ENCODE results near the gene OGFOD1. TPM values are rescaled to one million over a fixed set of nuclear protein-coding genes. Genes with fewer than 3 reads are reported as not detected.

Gene OGFOD1
- total RNA-seq, 2 donors from 2014 or later, result 62.6 to 66.1 TPM

DNA sequence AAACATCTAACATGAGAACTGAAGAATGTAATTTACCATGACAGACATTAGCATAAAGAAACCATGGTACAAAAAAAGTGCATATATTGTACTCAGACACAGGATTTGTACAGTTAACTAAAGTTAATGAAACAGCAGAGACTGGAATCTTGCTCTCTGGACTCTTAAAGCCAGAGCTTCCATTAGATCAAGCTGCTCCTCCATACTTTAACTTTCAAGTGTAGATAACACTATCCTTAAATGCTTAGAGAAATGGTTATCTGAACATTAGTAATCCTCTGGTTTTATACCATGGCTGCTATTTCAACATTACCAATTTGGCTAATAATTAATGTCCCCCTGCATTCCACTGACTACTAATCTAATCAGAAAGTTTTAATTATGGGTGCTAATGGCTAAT, 3.3 kb upstream of the OGFOD1 start:
- ATAC-seq (replicated peaks in 1 of 2) (no peak), DNase-seq (no peak)
- H3K4me1 Mint-ChIP-seq (ENCODE audit: low read depth), result peaks cover 48% of the 10 kb centered on the region
- peak overlapping the region; percentile 92 to 93 for H3K4me3 Mint-ChIP-seq
- no peaks in the 10 kb centered on the region for H3K9me3 Mint-ChIP-seq
- H3K36me3 Mint-ChIP-seq (ENCODE audit: insufficient read depth in 2 of 2), result peaks cover 9 to 32% of the 10 kb centered on the region in 2 donors
- peak overlapping the region; percentile 100 for H3K27ac Mint-ChIP-seq
- no peaks in the 10 kb centered on the region for H3K27me3 Mint-ChIP-seq (ENCODE audit: low read depth)

DNA sequence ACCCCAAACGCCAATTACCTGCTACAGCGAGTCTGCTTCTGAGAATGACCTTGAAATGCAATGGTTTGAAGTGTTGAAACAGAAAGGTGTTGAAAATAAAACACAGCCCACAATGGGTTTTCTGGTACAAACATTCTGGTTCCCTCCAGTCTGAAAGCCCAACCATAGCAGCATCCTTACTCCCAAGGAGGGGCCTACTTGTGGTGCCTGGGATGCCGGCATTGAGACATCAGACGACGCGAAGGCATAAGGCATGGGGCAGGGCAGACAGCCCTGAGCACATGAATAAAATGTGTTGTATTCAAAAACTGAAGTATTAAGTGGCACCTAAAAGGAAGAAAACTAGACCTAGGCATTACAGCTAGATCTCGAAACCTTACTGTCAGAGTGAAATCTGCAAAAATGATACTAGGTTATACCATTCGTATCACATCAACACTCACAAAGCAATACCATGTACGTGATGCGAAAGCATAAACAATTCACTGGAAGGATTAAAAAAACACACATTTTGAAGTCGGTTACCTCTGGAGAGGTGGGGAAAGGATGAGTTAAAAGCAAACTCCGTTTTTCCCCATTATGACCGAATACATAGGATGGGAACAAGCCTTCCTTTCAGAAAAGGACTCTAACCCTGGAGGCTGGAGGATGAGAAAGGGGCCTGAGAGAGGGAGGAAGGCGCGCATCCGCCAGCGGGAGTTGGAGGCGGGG, 924 bp upstream of the OGFOD1 start:
- H3K9me3 Mint-ChIP-seq, result no peaks in the 10 kb centered on the region
- H3K27me3 Mint-ChIP-seq (ENCODE audit: low read depth), result no peaks in the 10 kb centered on the region
- H3K4me3 Mint-ChIP-seq, result peak overlapping the region; percentile 92 to 93
- H3K36me3 Mint-ChIP-seq (ENCODE audit: insufficient read depth in 2 of 2), result peaks cover 13 to 40% of the 10 kb centered on the region in 2 donors
- peaks cover 50% of the 10 kb centered on the region for H3K4me1 Mint-ChIP-seq (ENCODE audit: low read depth)
- peak overlapping the region; percentile 100 for H3K27ac Mint-ChIP-seq
- ATAC-seq (replicated peaks in 1 of 2) (peak; percentile 14 to 53), DNase-seq (peak in 1 of 2 donors; percentile 17)

DNA sequence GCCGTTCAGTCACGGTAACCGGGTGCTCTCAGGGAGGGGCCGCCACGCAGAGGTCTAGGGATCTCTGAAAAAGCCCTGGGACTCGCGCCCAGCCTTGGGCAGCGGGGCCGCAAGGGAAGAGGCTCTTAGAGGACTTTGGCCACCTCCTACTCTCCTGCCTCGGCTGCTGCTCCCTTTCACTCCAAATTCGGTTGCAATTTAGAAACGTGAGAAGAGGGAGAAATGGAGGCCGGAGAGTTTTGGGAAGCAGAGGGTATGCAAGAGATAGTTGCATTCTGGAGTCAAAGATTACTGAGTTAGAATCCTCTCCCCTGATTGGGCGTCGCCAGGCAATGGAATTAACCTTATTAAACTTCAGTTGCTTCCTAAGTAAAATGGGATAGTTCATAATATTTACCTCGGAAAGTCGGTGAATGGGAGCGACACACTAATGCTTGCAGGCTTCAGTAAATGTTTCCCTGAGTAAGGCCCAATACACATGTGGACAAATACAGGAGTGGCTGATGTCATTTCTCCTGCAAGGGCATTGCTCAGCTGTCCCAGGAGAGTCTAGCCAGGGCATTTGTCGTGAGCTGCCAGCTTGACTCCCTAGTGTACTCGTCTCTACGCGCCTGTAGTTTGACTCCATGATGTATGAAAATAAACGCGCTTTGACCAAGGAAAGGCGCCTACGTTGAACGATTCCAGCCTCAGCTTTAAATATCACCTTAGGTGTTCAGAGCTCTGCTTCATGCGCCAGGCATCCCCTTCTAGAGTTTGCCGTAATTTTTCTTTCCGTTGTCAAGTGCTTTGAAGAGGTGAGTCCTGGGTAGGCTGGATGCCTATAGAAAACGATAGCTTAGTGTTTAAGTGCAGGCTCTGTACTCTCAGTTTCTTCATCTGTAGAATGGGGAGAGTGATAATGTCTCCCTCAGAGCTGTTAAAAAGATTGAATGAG, 667 bp downstream of the OGFOD1 start:
- Mint-ChIP-seq H3K9me3 (no peaks in the 10 kb centered on the region), H3K36me3 (ENCODE audit: insufficient read depth in 2 of 2) (peaks cover 20 to 43% of the 10 kb centered on the region in 2 donors)
- DNase-seq, result peak; percentile 6 to 10

DNA sequence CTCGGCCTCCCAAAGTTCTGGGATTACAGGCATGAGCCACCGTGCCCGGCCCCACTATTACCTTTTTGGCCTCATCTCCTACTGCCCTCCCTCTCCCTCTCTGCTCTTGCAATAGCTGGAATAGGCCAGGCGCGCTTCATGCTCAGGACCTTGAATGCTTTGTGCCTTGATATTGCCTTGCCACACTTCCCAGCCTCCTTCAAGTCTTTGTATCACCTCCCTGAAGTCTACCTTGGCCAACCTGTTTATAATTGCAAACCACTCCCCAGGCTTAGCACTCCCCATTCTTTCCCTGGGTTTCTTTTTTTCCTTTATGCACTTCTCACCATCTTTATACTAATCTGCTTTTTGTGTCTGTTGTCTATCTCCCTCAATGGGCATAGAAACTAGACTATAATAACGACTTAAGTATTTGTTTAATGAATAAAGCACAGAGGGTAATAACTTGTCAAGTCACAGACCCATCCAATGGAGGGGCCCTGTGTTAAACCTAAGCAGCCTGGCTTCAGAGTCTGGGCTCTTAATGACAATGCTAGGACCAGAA, 6.6 kb downstream of the OGFOD1 start:
- H3K4me3 Mint-ChIP-seq, result no peak overlapping the region
- no peak for ATAC-seq (replicated peaks in 1 of 2)
- H3K9me3 Mint-ChIP-seq, result no peaks in the 10 kb centered on the region
- H3K4me1 Mint-ChIP-seq (ENCODE audit: low read depth), result peaks cover 10% of the 10 kb centered on the region
- DNase-seq, result no peak
- H3K36me3 Mint-ChIP-seq (ENCODE audit: insufficient read depth in 2 of 2), result peaks cover 13 to 31% of the 10 kb centered on the region in 2 donors
- H3K27me3 Mint-ChIP-seq (ENCODE audit: low read depth), result no peaks in the 10 kb centered on the region
- no peak overlapping the region for H3K27ac Mint-ChIP-seq

More for the DNA sequence above, 667 bp downstream of the OGFOD1 start:
- Mint-ChIP-seq H3K4me3 (peak overlapping the region; percentile 92 to 93), H3K27me3 (ENCODE audit: low read depth) (no peaks in the 10 kb centered on the region), H3K4me1 (ENCODE audit: low read depth) (peaks cover 56% of the 10 kb centered on the region), H3K27ac (peak overlapping the region; percentile 100)
- peak; percentile 27 to 40 for ATAC-seq (replicated peaks in 1 of 2)

DNA sequence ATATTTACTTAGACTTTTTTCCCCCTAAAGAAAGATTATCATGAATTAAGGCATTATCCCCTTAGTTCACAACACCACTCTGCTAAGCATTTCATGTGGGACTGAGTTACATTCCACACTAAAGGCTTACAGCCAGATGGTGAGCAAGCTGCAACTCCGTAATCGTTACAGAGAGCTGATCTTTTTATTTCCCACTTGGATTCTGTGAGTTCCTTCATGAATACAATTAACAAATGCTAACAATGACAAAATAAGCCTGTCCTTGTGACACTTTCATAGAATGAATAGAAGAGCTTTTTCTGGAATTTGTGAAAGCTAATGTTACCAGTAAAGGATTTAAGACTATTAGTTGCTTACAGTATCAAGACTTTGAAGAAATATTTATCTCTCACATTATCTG, 8.7 kb downstream of the OGFOD1 start:
- Mint-ChIP-seq H3K9me3 (no peaks in the 10 kb centered on the region), H3K27me3 (ENCODE audit: low read depth) (no peaks in the 10 kb centered on the region), H3K4me1 (ENCODE audit: low read depth) (peaks cover 10% of the 10 kb centered on the region), H3K27ac (no peak overlapping the region), H3K4me3 (no peak overlapping the region), H3K36me3 (ENCODE audit: insufficient read depth in 2 of 2) (peaks cover 9 to 20% of the 10 kb centered on the region in 2 donors)
- no peak for ATAC-seq (replicated peaks in 1 of 2)
- DNase-seq, result no peak

DNA sequence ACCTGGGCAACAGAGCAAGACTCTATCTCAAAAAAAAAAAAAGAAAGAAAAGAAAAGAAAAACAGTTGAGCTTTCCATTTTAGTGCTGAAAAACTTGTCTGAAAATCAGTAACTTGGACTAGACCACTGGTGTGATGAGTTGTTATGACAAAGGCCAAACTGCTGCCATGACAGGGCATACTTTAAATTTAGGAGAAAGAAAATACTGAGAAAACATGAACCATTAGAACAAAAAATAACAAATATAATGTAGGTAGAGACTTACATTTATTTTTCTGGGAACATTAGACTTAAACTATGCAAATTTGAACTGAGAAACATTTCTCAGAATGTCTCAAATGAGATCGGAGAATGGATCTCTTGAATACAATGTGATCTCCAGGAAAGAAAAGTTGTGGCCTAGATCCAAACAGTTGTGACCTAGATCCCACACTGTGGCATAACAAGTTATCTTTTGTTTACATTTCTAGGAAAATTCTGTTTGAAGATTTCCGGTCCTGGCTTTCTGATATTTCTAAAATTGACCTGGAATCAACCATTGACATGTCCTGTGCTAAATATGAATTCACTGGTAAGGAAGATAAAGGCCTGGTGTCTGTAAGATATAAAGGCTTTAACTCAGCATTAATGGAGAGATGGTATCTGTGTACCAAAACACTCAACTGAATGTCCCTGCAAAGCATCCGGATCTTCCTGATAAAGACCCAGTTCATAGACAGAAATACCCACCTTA, 10.9 kb downstream of the OGFOD1 start:
- peaks cover 3 to 12% of the 10 kb centered on the region in 2 donors for H3K36me3 Mint-ChIP-seq (ENCODE audit: insufficient read depth in 2 of 2)
- DNase-seq (no peak), ATAC-seq (replicated peaks in 1 of 2) (no peak)
- H3K4me3 Mint-ChIP-seq, result no peak overlapping the region
- H3K9me3 Mint-ChIP-seq, result no peaks in the 10 kb centered on the region
- no peaks in the 10 kb centered on the region for H3K27me3 Mint-ChIP-seq (ENCODE audit: low read depth)
- H3K4me1 Mint-ChIP-seq (ENCODE audit: low read depth), result no peaks in the 10 kb centered on the region
- H3K27ac Mint-ChIP-seq, result peak overlapping the region; percentile 54

DNA sequence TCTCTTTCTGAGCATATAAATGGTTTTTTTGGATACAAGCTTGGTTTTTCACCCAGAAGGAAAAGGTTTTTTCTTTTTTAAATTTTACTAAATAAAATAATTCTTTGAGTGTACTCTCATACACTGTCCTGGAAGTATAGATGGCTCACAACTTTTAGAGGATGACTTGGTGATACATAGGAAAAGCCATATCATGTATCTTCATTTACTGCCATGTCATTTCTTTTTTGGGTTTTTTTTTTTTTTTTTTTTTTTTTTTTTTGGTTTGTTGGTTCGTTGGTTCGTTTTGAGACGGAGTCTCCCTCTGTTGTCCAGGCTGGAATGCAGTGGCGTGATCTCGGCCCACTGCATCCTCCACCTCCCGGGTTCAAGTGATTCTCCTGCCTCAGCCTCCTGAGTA, 11.8 kb downstream of the OGFOD1 start:
- Mint-ChIP-seq H3K27me3 (ENCODE audit: low read depth) (no peaks in the 10 kb centered on the region), H3K4me1 (ENCODE audit: low read depth) (no peaks in the 10 kb centered on the region), H3K4me3 (no peak overlapping the region), H3K27ac (no peak overlapping the region), H3K36me3 (ENCODE audit: insufficient read depth in 2 of 2) (peaks cover 4 to 16% of the 10 kb centered on the region in 2 donors), H3K9me3 (no peaks in the 10 kb centered on the region)
- ATAC-seq (replicated peaks in 1 of 2) (no peak), DNase-seq (no peak)

DNA sequence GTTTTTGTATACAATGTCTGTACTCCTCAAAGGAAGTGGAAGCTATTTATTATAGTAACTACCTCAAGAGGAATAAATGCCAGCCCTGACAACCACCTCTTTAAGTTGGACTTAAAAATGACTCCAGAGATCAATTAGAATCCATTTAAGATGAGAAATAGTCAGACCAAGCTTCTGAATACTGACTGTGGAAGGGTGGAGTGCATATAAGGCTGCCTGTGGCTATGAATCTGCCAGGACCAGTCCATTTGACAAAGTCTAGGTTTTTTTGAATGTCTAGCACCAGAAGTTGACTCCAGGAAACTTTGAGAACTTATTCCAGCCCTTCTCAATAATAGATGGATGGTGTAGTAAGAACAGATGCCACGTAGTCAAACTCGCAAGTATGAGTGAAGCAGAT, 15.0 kb downstream of the OGFOD1 start:
- no peaks in the 10 kb centered on the region for H3K9me3 Mint-ChIP-seq
- ATAC-seq (replicated peaks in 1 of 2) (no peak), DNase-seq (no peak)
- H3K27me3 Mint-ChIP-seq (ENCODE audit: low read depth), result no peaks in the 10 kb centered on the region
- H3K36me3 Mint-ChIP-seq (ENCODE audit: insufficient read depth in 2 of 2), result peaks cover 6 to 33% of the 10 kb centered on the region in 2 donors
- no peaks in the 10 kb centered on the region for H3K4me1 Mint-ChIP-seq (ENCODE audit: low read depth)
- H3K27ac Mint-ChIP-seq, result no peak overlapping the region
- no peak overlapping the region for H3K4me3 Mint-ChIP-seq

DNA sequence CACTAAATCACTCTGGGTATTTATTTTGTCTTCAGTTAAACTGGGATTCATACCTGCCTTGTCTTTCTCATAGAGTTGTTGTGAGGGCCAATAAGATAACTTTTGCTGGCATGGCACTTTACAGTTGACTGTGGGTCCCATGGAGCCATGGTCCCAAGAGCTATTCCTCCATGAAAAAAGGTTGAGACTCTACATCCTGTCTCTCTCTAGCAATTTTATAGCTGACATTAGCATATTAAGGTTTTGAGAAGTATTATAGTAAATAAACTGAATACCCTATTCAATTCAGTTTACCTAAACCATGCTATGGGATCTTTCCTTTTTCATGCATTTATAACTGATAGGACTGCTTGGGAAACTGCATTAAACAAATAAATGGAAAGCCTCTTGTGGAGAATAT, 17.4 kb downstream of the OGFOD1 start:
- H3K4me1 Mint-ChIP-seq (ENCODE audit: low read depth), result no peaks in the 10 kb centered on the region
- no peaks in the 10 kb centered on the region for H3K9me3 Mint-ChIP-seq
- no peaks in the 10 kb centered on the region for H3K27me3 Mint-ChIP-seq (ENCODE audit: low read depth)
- DNase-seq (no peak), ATAC-seq (replicated peaks in 1 of 2) (no peak)
- H3K27ac Mint-ChIP-seq, result peak overlapping the region; percentile 88
- peaks cover 6 to 42% of the 10 kb centered on the region in 2 donors for H3K36me3 Mint-ChIP-seq (ENCODE audit: insufficient read depth in 2 of 2)
- H3K4me3 Mint-ChIP-seq, result no peak overlapping the region

DNA sequence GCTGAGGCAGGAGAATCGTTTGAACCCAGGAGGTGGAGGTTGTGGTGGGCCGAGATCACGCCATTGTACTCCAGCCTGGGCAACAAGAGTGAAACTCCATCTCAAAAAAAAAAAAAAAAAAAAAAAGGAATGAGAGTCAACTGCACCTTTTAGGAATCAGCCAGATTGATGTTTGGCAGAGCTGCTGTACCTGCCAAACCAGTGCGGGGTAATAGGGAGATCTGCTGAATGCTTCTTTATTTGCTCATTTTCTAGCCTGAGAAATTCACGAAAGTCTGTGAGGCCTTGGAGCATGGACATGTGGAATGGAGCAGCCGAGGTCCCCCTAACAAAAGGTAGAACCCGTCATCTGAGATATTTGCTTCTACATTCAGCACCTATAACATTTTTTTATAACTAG, 18.4 kb downstream of the OGFOD1 start:
- H3K4me3 Mint-ChIP-seq, result no peak overlapping the region
- H3K27me3 Mint-ChIP-seq (ENCODE audit: low read depth), result no peaks in the 10 kb centered on the region
- DNase-seq, result no peak
- H3K9me3 Mint-ChIP-seq, result no peaks in the 10 kb centered on the region
- no peak for ATAC-seq (replicated peaks in 1 of 2)
- H3K27ac Mint-ChIP-seq, result peak overlapping the region; percentile 54
- no peaks in the 10 kb centered on the region for H3K4me1 Mint-ChIP-seq (ENCODE audit: low read depth)
- peaks cover 6 to 41% of the 10 kb centered on the region in 2 donors for H3K36me3 Mint-ChIP-seq (ENCODE audit: insufficient read depth in 2 of 2)

DNA sequence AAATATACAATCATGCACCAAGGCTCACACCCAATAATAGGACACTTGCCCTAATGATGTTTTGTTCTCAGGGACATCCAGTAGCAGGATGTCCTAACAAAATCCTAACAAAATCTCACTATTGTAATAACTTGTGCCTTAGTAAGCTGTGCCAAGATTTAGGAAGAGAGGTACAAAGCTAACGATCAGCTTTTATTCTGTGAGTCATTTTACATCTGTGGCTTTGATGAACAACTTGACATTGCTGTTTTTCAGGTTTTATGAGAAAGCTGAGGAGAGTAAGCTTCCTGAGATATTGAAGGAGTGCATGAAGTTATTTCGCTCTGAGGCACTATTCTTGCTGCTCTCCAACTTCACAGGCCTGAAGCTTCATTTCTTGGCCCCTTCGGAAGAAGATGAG, 18.9 kb downstream of the OGFOD1 start:
- Mint-ChIP-seq H3K27me3 (ENCODE audit: low read depth) (no peaks in the 10 kb centered on the region), H3K9me3 (no peaks in the 10 kb centered on the region), H3K27ac (peak overlapping the region; percentile 8), H3K36me3 (ENCODE audit: insufficient read depth in 2 of 2) (peaks cover 6 to 45% of the 10 kb centered on the region in 2 donors), H3K4me1 (ENCODE audit: low read depth) (no peaks in the 10 kb centered on the region), H3K4me3 (no peak overlapping the region)
- no peak for DNase-seq
- ATAC-seq (replicated peaks in 1 of 2), result no peak

DNA sequence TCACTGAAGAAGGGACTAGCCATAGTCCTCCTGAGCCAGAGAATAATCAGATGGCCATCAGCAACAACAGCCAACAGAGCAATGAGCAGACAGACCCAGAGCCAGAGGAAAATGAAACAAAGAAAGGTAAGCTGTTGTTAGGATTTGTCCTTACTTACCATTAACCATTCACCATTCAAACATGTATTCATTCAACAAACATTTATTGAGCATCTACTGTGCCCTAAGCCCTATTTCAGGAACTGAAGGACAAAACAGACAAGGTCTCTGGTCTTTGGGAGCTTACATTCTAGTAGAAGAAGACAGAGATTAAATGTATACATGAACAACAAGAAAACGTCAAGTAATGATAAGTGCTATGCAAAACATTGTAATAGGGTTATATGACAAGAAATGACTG, 19.3 kb downstream of the OGFOD1 start:
- H3K9me3 Mint-ChIP-seq, result no peaks in the 10 kb centered on the region
- no peak for ATAC-seq (replicated peaks in 1 of 2)

More for the DNA sequence above, 19.3 kb downstream of the OGFOD1 start:
- Mint-ChIP-seq H3K4me1 (ENCODE audit: low read depth) (no peaks in the 10 kb centered on the region), H3K27me3 (ENCODE audit: low read depth) (no peaks in the 10 kb centered on the region), H3K4me3 (no peak overlapping the region), H3K27ac (peak overlapping the region; percentile 2), H3K36me3 (ENCODE audit: insufficient read depth in 2 of 2) (peaks cover 6 to 46% of the 10 kb centered on the region in 2 donors)
- DNase-seq, result no peak

Data from activated T-cell treated with anti-CD3 and anti-CD28 coated beads, Interleukin-2, amount 50 U/mL, for 72 hours (primary cell).